CD4-positive, alpha-beta T cell (primary cell): ENCODE data around the gene ACOT6. TPM values are rescaled to one million over a fixed set of nuclear protein-coding genes. Genes with fewer than 3 reads are reported as not detected.

Experiments used
- ATAC-seq: fragments of 200-7000 bp; cut with Tn5 transposase; one replicate; pipeline ENCODE4 v1.10.0; 2022; ENCODE audit warnings: mild to moderate bottlenecking; ENCODE audit not compliant: poor library complexity
- CTCF ChIA-PET: fragments of 350-600 bp; sonication (Branson Sonifier 250); formaldehyde crosslinking; loops from one replicate; lab custom pipeline; 2021; ENCODE audit warnings: antibody characterized with exemption, inconsistent platforms; lab: Charles Lee
- POLR2A ChIA-PET: fragments of 350-600 bp; sonication (Branson Sonifier 250); formaldehyde crosslinking; loops from one replicate; lab custom pipeline; 2021; ENCODE audit warnings: antibody characterized with exemption, inconsistent platforms; lab: Charles Lee
- DNase-seq, 14 experiments: peaks; one replicate each; pipeline ENCODE4 v3.0.0-alpha.2; 2013 to 2020; ENCODE audit warnings: mixed read lengths in 2 of 14
- H3K27ac ChIP-seq, 2 donors: one replicate each; pipeline versions ENCODE4 v1.5.1 to v1.7.0; 2013; ENCODE audit warnings: low read length in 2 of 2, low read depth in 1 of 2, mild to moderate bottlenecking in 1 of 2
- H3K27me3 ChIP-seq, 2 experiments: 1 replicate in 1 of 2; 2 replicates in 1 of 2; pipeline versions ENCODE4 v1.6.1 to v1.7.0; 2013; ENCODE audit warnings: low read length in 2 of 2, control low read depth in 1 of 2, mild to moderate bottlenecking in 1 of 2, moderate library complexity in 1 of 2; ENCODE audit not compliant: insufficient read depth in 2 of 2, control insufficient read depth in 1 of 2
- H3K36me3 ChIP-seq: one replicate; pipeline ENCODE4 v1.6.1; 2013; ENCODE audit warnings: low read length, control low read depth; ENCODE audit not compliant: insufficient read depth
- H3K4me1 ChIP-seq: one replicate; pipeline ENCODE4 v1.6.1; 2013; ENCODE audit warnings: low read length, control low read depth; ENCODE audit not compliant: insufficient read depth
- H3K4me3 ChIP-seq: one replicate; pipeline ENCODE4 v1.5.1; 2013; ENCODE audit warnings: mild to moderate bottlenecking, low read length, moderate library complexity
- H3K9me3 ChIP-seq, 2 experiments: 1 replicate in 1 of 2; 2 replicates in 1 of 2; pipeline versions ENCODE4 v1.6.1 to v1.7.0; 2013; ENCODE audit warnings: low read length in 2 of 2, mild to moderate bottlenecking in 2 of 2, control low read depth in 1 of 2, moderate library complexity in 1 of 2; ENCODE audit not compliant: control insufficient read depth in 1 of 2, insufficient read depth in 1 of 2
- H3K27ac Mint-ChIP-seq: one replicate; pipeline ENCODE4 v1.8.0; 2020; ENCODE audit warnings: mixed read lengths
- H3K27me3 Mint-ChIP-seq: one replicate; pipeline ENCODE4 v1.8.0; 2021; ENCODE audit warnings: mixed read lengths
- H3K36me3 Mint-ChIP-seq: one replicate; pipeline ENCODE4 v1.8.0; 2021; ENCODE audit warnings: low read depth, mixed read lengths
- H3K4me1 Mint-ChIP-seq: one replicate; pipeline ENCODE4 v1.8.0; 2021; ENCODE audit warnings: low read depth, mixed read lengths
- H3K4me3 Mint-ChIP-seq: one replicate; pipeline ENCODE4 v1.8.0; 2020; ENCODE audit warnings: mild to moderate bottlenecking, mixed read lengths
- H3K9me3 Mint-ChIP-seq: one replicate; pipeline ENCODE4 v1.8.0; 2020; ENCODE audit warnings: mixed read lengths
- CTCF ChIP-seq: fragments of 200-600 bp; IDR thresholded peaks from one replicate; pipeline ENCODE4 v1.8.0; 2022; ENCODE audit warnings: antibody characterized with exemption, mild to moderate bottlenecking
- intact Hi-C, 2 experiments: fragments of 100-400 bp; cut with DNase I in 1 of 2; cut with micrococcal nuclease in 1 of 2; formaldehyde crosslinking; loops; one replicate each; pipeline versions ENCODE4 v1.15.1 to v1.9.0; 2023 to 2025; cut with DNase I, micrococcal nuclease
- total RNA-seq, 174 experiments: library from RNA in 2 of 174; stranded (reverse) in 2 of 174; gene quantifications; one replicate each; pipeline ENCODE4 v1.2.3 and lab custom pipeline; 2021 to 2026

The ACOT6 gene
- total RNA-seq, 2 experiments from 2014 or later = not detected

GRCh38 chr14:73660511-73660910 lies 48.2 kb downstream of the ACOT6 start:
- Histone ChIP-seq H3K36me3 (peaks cover 3% of the 10 kb centered on the region), H3K4me3 (no peak overlapping the region), H3K27me3 (no peaks in the 10 kb centered on the region), H3K27ac (no peak overlapping the region), H3K9me3 (no peaks in the 10 kb centered on the region), H3K4me1 (no peaks in the 10 kb centered on the region)
- Mint-ChIP-seq H3K9me3 (no peaks in the 10 kb centered on the region), H3K27ac (no peak overlapping the region), H3K36me3 (peaks cover 25% of the 10 kb centered on the region), H3K4me3 (no peak overlapping the region), H3K4me1 (no peaks in the 10 kb centered on the region), H3K27me3 (no peaks in the 10 kb centered on the region)
- no peak for ATAC-seq
- DNase-seq = no peak
- intact Hi-C loops = loop anchor here in 1 of 2 experiments (5.0 kb wide), 1 partner anchor 1327 kb away; no protein-coding TSS in a partner anchor
- POLR2A ChIA-PET = no interaction called here
- no peak for TF ChIP-seq CTCF
- CTCF ChIA-PET = interaction anchor here (1.7 kb wide), 1 partner anchor 14 kb away, joined by 3 read pairs; no protein-coding TSS in a partner anchor

- no peak overlapping the region for H3K27ac Mint-ChIP-seq
- DNase-seq = no peak
- POLR2A ChIA-PET = no interaction called here
- no peaks in the 10 kb centered on the region for H3K27me3 Mint-ChIP-seq
- TF ChIP-seq CTCF = no peak
- no peak for ATAC-seq
- intact Hi-C loops = loop anchor here in 1 of 2 experiments (5.0 kb wide), 1 partner anchor 1325 kb away; no protein-coding TSS in a partner anchor
- no peaks in the 10 kb centered on the region for H3K9me3 Mint-ChIP-seq
- H3K36me3 Mint-ChIP-seq = peaks cover 25% of the 10 kb centered on the region
- Histone ChIP-seq H3K4me3 (no peak overlapping the region), H3K27ac (no peak overlapping the region), H3K4me1 (no peaks in the 10 kb centered on the region), H3K9me3 (no peaks in the 10 kb centered on the region), H3K27me3 (no peaks in the 10 kb centered on the region), H3K36me3 (peaks cover 3% of the 10 kb centered on the region)
- H3K4me3 Mint-ChIP-seq = no peak overlapping the region
- CTCF ChIA-PET = interaction anchor here (0.8 to 1.7 kb wide), 2 partner anchors 12 to 172 kb away, joined by 3 read pairs; no protein-coding TSS in a partner anchor
- no peaks in the 10 kb centered on the region for H3K4me1 Mint-ChIP-seq
Observed at GRCh38 chr14:73661872-73662271, 49.6 kb downstream of the ACOT6 start.

GRCh38 chr14:73662487-73662943 lies 50.2 kb downstream of the ACOT6 start:
- CTCF ChIA-PET = interaction anchor here (0.8 kb wide), 1 partner anchor 172 kb away, joined by 3 read pairs; no protein-coding TSS in a partner anchor
- Mint-ChIP-seq H3K9me3 (no peaks in the 10 kb centered on the region), H3K4me1 (no peaks in the 10 kb centered on the region), H3K36me3 (peaks cover 25% of the 10 kb centered on the region), H3K27me3 (no peaks in the 10 kb centered on the region), H3K4me3 (no peak overlapping the region), H3K27ac (no peak overlapping the region)
- no peak for ATAC-seq
- Histone ChIP-seq H3K4me1 (no peaks in the 10 kb centered on the region), H3K27me3 (no peaks in the 10 kb centered on the region), H3K9me3 (no peaks in the 10 kb centered on the region), H3K36me3 (peaks cover 3% of the 10 kb centered on the region), H3K27ac (no peak overlapping the region), H3K4me3 (no peak overlapping the region)
- POLR2A ChIA-PET = interaction anchor here (0.6 kb wide), 1 partner anchor 21 kb away, joined by 3 read pairs; no protein-coding TSS in a partner anchor
- peak in 1 of 14 experiments; percentile 4 for DNase-seq
- intact Hi-C loops = loop anchor here in 1 of 2 experiments (5.0 kb wide), 1 partner anchor 1325 kb away; no protein-coding TSS in a partner anchor
- no peak for TF ChIP-seq CTCF
